Head of caudate nucleus (tissue), 42 donors: ENCODE data around the gene ZBTB7C.

Experiments used
- DNase-seq, 42 donors: peaks; one replicate each; pipeline versions ENCODE4 v3.0.0 to v3.0.0-alpha.2; 2020 to 2021; ENCODE audit warnings: mixed read lengths in 7 of 42
- intact Hi-C: fragments of 100-400 bp; cut with DNase I; formaldehyde crosslinking; loops from one replicate; pipeline ENCODE4 v1.15.0; 2022

ZBTB7C gene

GRCh38 chr18:48125724-48126123 is 283.5 kb downstream of the ZBTB7C start:
- DNase-seq: no peak
- intact Hi-C loops: no loop called here

DNA sequence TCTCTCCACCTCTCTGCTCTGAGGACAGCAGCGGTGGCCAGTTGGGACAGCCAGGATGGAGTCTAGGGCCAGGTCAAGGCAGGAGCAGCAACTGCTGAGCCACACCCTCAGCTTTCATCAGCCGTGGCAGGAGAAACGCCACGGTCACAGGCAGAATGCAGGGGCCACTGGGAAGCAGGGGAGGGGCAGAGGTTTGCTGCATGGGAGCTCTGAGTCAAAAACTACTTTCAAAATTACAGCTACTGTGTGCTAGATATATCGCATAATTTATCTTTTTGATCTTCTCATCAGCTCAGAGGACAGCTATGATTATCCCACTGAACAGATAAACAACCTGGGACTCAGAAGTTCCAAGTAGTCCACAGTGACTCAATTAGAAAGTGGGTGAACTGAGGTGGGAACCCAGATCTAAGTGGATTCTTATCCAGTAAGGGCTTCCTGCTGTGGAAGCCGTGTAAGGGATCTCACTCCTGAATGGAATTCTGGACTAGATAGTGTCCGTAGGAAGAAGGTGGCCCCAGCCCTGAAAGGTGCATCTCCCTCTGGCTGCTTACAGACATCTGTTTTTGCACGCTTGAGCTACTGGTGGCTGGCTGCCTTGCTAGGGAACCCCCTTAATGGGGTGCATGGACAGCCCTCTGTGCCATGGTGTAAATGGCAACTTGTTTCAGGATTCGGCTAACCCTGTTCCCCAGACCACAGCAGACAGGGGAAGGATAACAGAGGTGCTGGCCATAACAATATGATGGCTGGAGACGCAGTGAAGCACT is 284.1 kb downstream of the ZBTB7C start:
- intact Hi-C loops: no loop called here

GRCh38 chr18:48123941-48124340 is 285.2 kb downstream of the ZBTB7C start:
- intact Hi-C loops: no loop called here
- no peak for DNase-seq

More for the DNA sequence above, 284.1 kb downstream of the ZBTB7C start:
- DNase-seq: no peak

GRCh38 chr18:48123324-48123723 is 285.9 kb downstream of the ZBTB7C start:
- DNase-seq: peak in 12 of 42 donors; percentile 23 to 44 (median 39)
- intact Hi-C loops: no loop called here

DNA sequence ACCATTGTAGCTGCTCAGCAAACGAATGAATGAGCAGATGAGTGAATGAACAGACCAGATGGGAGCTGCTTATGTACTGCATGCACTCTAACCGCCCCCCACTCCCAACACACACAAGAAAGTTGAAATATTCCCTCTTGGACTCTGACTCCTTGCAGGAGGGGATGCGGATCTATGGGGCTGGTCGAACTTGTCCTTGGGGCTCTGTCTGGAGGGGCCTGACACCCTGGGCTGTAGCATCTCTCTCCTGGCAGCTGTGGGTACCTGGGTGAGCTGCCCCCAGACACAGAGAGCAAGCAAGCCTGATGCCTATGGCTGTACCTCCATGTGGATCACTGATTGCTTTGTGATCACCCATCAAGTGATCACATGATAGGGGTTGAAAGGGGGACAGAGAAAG is 286.4 kb downstream of the ZBTB7C start:
- intact Hi-C loops: no loop called here
- DNase-seq: no peak

GRCh38 chr18:48122376-48122775 is 286.8 kb downstream of the ZBTB7C start:
- no peak for DNase-seq
- intact Hi-C loops: no loop called here

- DNase-seq: no peak
- intact Hi-C loops: no loop called here
These were observed 287.4 kb downstream of the ZBTB7C start for GRCh38 chr18:48121752-48122151.

DNA sequence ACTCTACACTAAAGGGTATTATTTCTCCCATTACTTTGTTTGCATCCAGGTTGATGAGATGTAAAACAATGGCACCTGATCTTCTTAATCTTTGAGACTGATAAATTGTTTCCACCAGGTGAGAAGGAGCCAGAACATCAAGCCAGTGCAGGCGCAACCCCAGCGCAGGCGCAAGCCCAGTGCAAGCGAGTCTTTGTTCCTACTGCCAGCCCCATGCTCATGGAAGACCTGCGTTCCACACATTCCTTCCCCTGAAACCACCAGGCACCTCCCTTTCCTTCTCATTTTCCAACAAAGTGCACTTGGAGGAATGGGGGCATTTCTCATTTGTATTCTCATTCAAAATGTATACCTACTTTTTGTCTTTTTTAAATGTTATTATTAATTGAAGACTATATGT is 290.0 kb downstream of the ZBTB7C start:
- DNase-seq: no peak
- intact Hi-C loops: no loop called here

DNA sequence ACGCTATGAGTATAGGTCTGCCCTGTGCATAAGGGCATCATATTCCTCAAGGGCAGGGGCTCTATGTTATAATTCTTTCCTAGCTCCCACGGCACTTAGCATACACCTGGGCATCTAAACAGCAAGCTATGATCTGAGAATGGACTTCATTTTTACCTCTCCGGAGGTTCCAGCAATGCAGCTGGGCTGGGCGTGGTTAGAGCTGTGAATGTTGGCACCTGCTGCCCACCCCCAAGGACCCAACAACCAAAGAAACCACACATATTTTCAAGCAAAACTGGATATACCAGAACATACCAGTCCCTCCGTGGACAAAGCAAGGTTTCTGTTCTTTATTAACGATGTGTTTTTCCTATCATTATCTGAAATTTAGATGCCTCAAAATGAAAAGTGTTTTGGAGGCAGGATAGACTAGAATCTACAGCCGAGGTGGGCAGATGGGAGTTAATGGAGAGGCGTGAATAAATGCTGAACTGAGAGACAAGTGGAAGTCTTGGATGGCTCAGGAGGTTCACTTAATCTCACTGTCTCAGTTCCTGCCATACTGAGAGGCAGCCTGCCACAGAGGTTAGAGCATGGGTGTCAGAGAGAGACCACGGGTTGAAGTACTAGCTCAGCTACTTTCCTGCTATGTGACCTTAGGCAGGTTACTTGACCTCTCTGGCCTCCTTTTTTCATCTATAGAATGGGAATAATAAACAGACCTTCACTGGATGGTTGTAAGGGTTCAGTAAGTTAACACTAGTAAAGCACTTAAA is 292.1 kb downstream of the ZBTB7C start:
- intact Hi-C loops: no loop called here
- DNase-seq: no peak

- intact Hi-C loops: no loop called here
- no peak for DNase-seq
These were observed 293.2 kb downstream of the ZBTB7C start for GRCh38 chr18:48116017-48116416.

GRCh38 chr18:48113691-48114090 is 295.5 kb downstream of the ZBTB7C start:
- intact Hi-C loops: no loop called here

DNA sequence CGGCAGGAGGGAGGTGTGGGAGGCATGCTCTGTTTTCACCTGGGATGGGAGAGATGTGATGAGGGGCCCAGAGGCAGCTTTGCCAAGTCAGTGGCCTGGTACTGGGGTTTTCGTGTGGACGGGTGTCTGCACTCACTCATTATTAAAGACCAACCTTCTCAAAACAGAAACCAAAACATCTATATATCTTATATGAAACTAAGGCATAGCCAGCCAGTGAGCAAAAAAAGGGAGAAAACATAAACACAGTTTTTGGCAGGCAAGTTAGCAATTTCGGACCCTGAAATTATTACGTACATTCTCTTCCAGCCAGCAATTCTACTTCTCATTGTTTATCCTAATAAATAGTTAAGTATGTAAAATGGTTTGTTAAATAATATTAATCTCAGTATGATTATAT is 297.6 kb downstream of the ZBTB7C start:
- DNase-seq: no peak
- intact Hi-C loops: no loop called here

More at GRCh38 chr18:48113691-48114090, 295.5 kb downstream of the ZBTB7C start:
- DNase-seq: no peak

- DNase-seq: no peak
- intact Hi-C loops: no loop called here
These were observed 298.4 kb downstream of the ZBTB7C start for GRCh38 chr18:48110797-48111196.

- no peak for DNase-seq
- intact Hi-C loops: no loop called here
These were observed 299.2 kb downstream of the ZBTB7C start for GRCh38 chr18:48109961-48110493.

- no peak for DNase-seq
These were observed 301.0 kb downstream of the ZBTB7C start for GRCh38 chr18:48108136-48108535.

DNA sequence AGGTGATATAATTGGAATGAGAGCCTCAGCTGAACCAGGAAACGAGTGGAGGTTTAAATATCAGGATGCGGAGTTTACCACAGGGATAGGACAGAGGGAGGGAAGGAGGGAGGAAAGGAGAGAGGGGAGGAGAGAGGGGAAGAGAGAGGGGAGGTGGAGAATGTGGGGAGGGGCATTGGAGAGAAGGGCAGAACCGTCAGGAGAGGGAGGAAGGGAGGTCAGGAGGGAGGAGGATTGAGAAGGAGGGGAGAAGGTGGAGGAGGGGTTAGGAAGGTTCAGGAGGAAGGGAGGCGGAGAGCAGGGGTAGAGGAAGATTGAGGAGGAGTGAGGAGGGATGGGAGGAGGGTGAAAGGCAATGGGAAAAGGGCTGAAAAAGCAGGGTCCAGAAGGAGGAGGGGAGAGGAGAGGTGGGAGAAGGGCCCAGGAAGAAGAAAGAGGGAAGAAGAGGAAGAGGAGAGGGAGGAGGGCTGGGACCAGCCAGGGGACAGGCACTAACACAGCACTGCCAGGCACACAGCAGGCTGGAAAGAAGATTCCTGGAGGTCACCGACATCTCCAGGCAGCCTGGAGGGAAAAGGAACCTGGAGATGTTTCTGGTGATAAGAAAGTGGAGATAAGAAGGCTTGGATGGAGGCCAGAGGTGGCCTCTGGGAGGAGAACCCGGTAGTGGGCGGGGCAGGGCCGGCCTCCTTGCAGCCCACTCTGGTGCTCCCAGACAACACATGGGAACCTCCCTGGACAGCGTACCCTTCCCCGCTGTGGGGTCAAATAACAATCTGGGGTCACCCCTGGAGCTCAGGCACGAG is 302.0 kb downstream of the ZBTB7C start:
- DNase-seq: no peak
- intact Hi-C loops: no loop called here

More at GRCh38 chr18:48108136-48108535, 301.0 kb downstream of the ZBTB7C start:
- intact Hi-C loops: no loop called here

DNA sequence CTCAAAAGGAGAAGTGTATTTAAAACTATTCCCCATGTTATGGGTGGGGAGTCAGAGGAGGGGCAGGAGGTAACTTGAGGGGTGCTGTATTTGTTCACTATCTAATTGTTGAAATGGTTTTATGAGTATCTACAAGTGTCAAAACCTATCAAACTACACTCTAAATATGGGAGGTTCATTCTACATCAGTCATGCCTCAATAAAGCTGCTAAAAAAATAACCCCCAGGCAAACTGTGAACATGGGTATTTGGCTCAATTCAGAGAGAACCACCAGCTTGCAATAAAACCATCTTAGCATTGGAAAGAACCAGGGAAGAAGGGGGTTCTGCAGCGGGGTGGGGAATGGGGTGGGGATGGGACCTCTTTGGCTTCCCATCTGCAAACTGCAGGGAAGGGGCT is 302.7 kb downstream of the ZBTB7C start:
- intact Hi-C loops: no loop called here
- DNase-seq: no peak

- no peak for DNase-seq
- intact Hi-C loops: no loop called here
These were observed 303.9 kb downstream of the ZBTB7C start for GRCh38 chr18:48105317-48105716.

DNA sequence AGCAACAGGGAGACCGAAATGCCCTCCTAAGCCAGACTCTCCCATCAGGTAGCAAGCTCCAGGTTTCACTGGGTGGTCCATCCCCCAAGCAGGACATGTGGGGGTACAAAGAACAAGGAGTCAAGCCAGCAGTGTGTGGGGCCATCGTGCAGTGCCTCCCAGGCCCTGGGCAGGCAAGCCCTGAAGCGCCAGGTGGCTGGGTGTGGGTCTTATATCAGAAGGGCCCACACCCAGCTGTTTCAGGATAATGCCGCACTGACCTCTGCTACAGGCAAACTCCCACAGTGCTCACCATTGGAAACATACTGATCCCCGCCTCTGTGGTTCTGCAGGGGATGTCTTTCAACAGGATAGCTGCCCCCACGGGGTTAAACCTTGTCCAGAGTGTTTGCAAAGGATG is 304.5 kb downstream of the ZBTB7C start:
- intact Hi-C loops: no loop called here
- DNase-seq: no peak
